Measurements from ENCODE around the gene PANK4. TPM values are rescaled to one million over a fixed set of nuclear protein-coding genes. Genes with fewer than 3 reads are reported as not detected.

Gene PANK4
- total and polyA plus RNA-seq, 9 of the 15 experiments (the other 6 are each of a cell fraction or from before 2014, with no cell fraction given) = 0.93 to 55.6 (median 31.5) TPM

GRCh38 chr1:2466270-2466665, 60.1 kb downstream of the PANK4 start:
- CTCF ChIA-PET (ENCODE audit: low intra/inter-chr PET ratio) = no interaction called here
- no peaks in the 10 kb centered on the region for H3K79me2 ChIP-seq (ENCODE audit: control insufficient read depth, insufficient read depth, low read length)
- no peak overlapping the region for H2AFZ ChIP-seq (ENCODE audit: low read depth, low read length)
- H3K27me3 ChIP-seq (ENCODE audit: control insufficient read depth in 2 of 2, insufficient read depth in 2 of 2, low read length in 2 of 2) = peaks cover 7 to 73% of the 10 kb centered on the region in 2 experiments; a peak in 3 of 5 replicates
- ATAC-seq (no peak), DNase-seq (ENCODE audit: extremely low read depth in 1 of 4, low spot score in 3 of 4) (no peak), FAIRE-seq (no peak)
- no peaks in the 10 kb centered on the region for H3K9me1 ChIP-seq (ENCODE audit: control insufficient read depth, insufficient read depth, low read length)
- no peaks in the 10 kb centered on the region for H3K36me3 ChIP-seq (ENCODE audit: control insufficient read depth, insufficient read depth, low read length)
- no peak overlapping the region for H3K4me2 ChIP-seq (ENCODE audit: insufficient read depth, low read length)
- intact Hi-C loops (cut with micrococcal nuclease) (no loop called here), in situ Hi-C loops (cut with MboI) (no loop called here)
- H3K9me3 ChIP-seq (replicated peaks; ENCODE audit: control insufficient read depth, insufficient read depth, low read depth, low read length) = no peaks in the 10 kb centered on the region
- POLR2A ChIA-PET = no interaction called here
- H3K4me1 ChIP-seq (replicated peaks in 1 of 2; ENCODE audit: control insufficient read depth in 2 of 2, insufficient read depth in 2 of 2, low read length in 2 of 2) = peaks cover 0 to 54% of the 10 kb centered on the region in 2 experiments; a peak in 2 of 5 replicates
- H4K20me1 ChIP-seq (replicated peaks; ENCODE audit: control insufficient read depth, insufficient read depth, low read length) = peaks cover 47% of the 10 kb centered on the region
- no TSS peak for BruUV-seq (replicated peaks)
- WGBS (ENCODE audit: insufficient coverage, low coverage, missing lambda C conversion rate) = 6% methylated on average over 12 of the region's 12 CpGs
- no peak overlapping the region for H3K4me3 ChIP-seq
- no peak overlapping the region for H3K27ac ChIP-seq (ENCODE audit: extremely low read depth, low read depth, low read length)
- TF ChIP-seq HMG20B (CRISPR knock-in tag; IDR thresholded peaks at IDR 0.05) (no peak), SRSF3 (IDR thresholded peaks at IDR 0.05; ENCODE audit: insufficient read depth, low read length) (no peak), TAL1 (IDR thresholded peaks at IDR 0.05) (no peak), CREM (IDR thresholded peaks at IDR 0.05; ENCODE audit: low read depth) (no peak), NFE2L1 (tag; IDR thresholded peaks at IDR 0.05; ENCODE audit: borderline replicate concordance, low read depth) (no peak), CBX3 (IDR thresholded peaks at IDR 0.05; ENCODE audit: borderline replicate concordance in 1 of 2, low read length in 2 of 2) (no peak), KLF1 (tag; IDR thresholded peaks at IDR 0.05) (no peak), THAP12 (CRISPR knock-in tag; IDR thresholded peaks at IDR 0.05) (no peak), ZFP1 (CRISPR knock-in tag; IDR thresholded peaks at IDR 0.05) (no peak), ZBED1 (IDR thresholded peaks at IDR 0.05) (no peak), ZKSCAN3 (CRISPR knock-in tag; IDR thresholded peaks at IDR 0.05) (no peak), HDGF (IDR thresholded peaks at IDR 0.05) (no peak), STAT5A (IDR thresholded peaks at IDR 0.05; ENCODE audit: borderline replicate concordance, low read length) (no peak), ZNF699 (CRISPR knock-in tag; IDR thresholded peaks at IDR 0.05; ENCODE audit: insufficient replicate concordance) (no peak), HNRNPH1 (optimal IDR thresholded peaks at IDR 0.05; ENCODE audit: low read depth, low read length) (no peak), NFE2 (IDR thresholded peaks at IDR 0.05; ENCODE audit: low read depth) (no peak), CUX1 (CRISPR knock-in tag; IDR thresholded peaks at IDR 0.05) (no peak), KDM4B (IDR thresholded peaks at IDR 0.05; ENCODE audit: borderline replicate concordance in 2 of 2, low read depth in 1 of 2) (no peak)
- no peak overlapping the region for H3K9ac ChIP-seq (ENCODE audit: insufficient read depth in 1 of 2, low read depth in 2 of 2, low read length in 2 of 2)
